Bronchial epithelial cell (primary cell): Measurements from ENCODE around the gene EIF2B2. TPM values are rescaled to one million over a fixed set of nuclear protein-coding genes. Genes with fewer than 3 reads are reported as not detected.

ENCODE experiments used
- DNase-seq: peaks from one replicate; pipeline ENCODE4 v3.0.0-alpha.2; 2010; ENCODE audit warnings: low read depth
- FAIRE-seq: peaks from 2 replicates; lab custom pipeline; 2011; peaks lifted over from hg19 to GRCh38; lab: Jason Lieb, UNC
- H3K27me3 ChIP-seq: 2 replicates; pipeline ENCODE4 v1.5.1; 2011; ENCODE audit warnings: low read length; ENCODE audit not compliant: control insufficient read depth, insufficient read depth
- H3K36me3 ChIP-seq: 2 replicates; pipeline ENCODE4 v1.5.1; 2011; ENCODE audit warnings: low read length; ENCODE audit not compliant: control insufficient read depth, insufficient read depth
- H3K4me3 ChIP-seq: 2 replicates; pipeline ENCODE4 v1.5.1; 2011; ENCODE audit warnings: mild to moderate bottlenecking, low read depth, low read length, control low read depth
- total RNA-seq: library from RNA; depleted of rRNA; stranded (reverse); fragments of >200 nt; gene quantifications from 2 replicates; pipeline ENCODE4 v1.2.1, GENCODE V29; 2014
- TF ChIP-seq, protein P1 (sequence below): IDR thresholded peaks from 2 replicates; pipeline ENCODE4 v1.5.1; 2011; ENCODE audit warnings: mild to moderate bottlenecking, moderate library complexity, low read length, control low read depth, inconsistent platforms; ENCODE audit not compliant: insufficient read depth, severe bottlenecking

EIF2B2 gene
- total RNA-seq, 1 donor from 2014 or later, result 60.6 TPM

- peaks cover 10% of the 10 kb centered on the region for H3K36me3 ChIP-seq
These were observed 14.1 kb downstream of the EIF2B2 start for GRCh38 chr14:75016815-75017214.

DNA sequence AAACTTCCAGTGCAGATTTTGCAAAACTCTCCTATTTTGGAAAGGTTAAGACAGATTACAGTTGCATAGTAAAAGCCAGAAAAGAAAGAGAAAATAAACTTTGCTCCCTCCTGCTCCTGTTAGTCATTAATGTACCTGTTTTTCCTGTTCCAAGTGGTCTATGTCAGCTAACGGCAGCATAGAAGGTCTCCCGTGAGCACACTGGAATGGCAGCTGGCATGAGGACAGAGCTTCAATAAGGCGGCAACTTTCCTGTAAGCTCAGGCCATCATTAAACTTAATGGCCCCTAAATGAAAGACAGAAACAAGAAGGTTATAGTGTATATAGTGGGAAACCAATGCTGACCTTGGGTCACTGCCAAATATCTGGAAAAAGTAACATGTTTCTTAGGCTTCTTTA lies 16.0 kb downstream of the EIF2B2 start:
- Histone ChIP-seq H3K4me3 (no peak overlapping the region), H3K27me3 (no peaks in the 10 kb centered on the region), H3K36me3 (peaks cover 13% of the 10 kb centered on the region)
- DNase-seq (peak; percentile 55), FAIRE-seq (no peak)
- TF ChIP-seq, protein P1, sequence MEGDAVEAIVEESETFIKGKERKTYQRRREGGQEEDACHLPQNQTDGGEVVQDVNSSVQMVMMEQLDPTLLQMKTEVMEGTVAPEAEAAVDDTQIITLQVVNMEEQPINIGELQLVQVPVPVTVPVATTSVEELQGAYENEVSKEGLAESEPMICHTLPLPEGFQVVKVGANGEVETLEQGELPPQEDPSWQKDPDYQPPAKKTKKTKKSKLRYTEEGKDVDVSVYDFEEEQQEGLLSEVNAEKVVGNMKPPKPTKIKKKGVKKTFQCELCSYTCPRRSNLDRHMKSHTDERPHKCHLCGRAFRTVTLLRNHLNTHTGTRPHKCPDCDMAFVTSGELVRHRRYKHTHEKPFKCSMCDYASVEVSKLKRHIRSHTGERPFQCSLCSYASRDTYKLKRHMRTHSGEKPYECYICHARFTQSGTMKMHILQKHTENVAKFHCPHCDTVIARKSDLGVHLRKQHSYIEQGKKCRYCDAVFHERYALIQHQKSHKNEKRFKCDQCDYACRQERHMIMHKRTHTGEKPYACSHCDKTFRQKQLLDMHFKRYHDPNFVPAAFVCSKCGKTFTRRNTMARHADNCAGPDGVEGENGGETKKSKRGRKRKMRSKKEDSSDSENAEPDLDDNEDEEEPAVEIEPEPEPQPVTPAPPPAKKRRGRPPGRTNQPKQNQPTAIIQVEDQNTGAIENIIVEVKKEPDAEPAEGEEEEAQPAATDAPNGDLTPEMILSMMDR, result no peak

More at GRCh38 chr14:75016815-75017214, 14.1 kb downstream of the EIF2B2 start:
- Histone ChIP-seq H3K27me3 (no peaks in the 10 kb centered on the region), H3K4me3 (no peak overlapping the region)
- TF ChIP-seq, protein P1, result no peak
- DNase-seq (no peak), FAIRE-seq (peak; percentile 43)

DNA sequence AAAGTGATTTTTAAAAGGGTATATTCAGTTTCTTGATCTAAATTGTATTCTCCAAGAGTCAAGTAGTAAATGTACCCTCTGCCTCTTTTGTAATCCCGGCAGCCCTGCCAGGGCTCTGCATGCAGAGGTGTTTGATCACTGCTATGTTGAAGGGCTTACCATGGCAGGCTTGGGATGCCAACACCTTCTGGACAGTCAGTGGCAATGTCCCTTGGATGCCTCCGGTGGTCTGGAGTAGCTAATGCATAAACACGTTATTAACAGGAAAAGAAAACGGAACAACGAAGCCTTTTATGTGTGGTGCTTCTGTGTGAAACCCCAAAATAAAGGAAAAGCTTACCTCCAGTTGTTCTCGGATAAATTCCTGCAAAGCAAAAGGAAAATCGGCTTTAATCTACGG lies 19.9 kb downstream of the EIF2B2 start:
- DNase-seq, result no peak
- TF ChIP-seq, protein P1, result peak; percentile 24
- Histone ChIP-seq H3K27me3 (no peaks in the 10 kb centered on the region), H3K36me3 (peaks cover 8% of the 10 kb centered on the region), H3K4me3 (no peak overlapping the region)
- FAIRE-seq, result no peak

DNA sequence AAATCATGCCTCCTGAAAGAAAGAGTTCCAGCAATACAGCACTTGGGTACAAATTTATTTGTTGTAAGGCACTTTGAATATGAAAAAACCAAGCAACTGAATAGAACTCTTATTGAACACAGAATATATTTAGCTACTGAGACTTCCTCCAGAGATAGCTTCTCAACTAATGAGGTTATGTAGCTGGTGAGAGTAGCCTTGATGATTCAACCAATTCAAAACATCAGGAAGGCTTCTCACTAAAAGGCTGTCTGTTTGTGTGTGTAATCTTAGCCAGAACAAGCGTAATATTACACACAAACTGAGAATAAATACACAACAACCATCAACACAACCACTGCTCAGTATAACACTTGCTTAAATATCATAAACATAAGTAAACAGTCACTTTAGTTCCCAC lies 20.4 kb downstream of the EIF2B2 start:
- DNase-seq (no peak), FAIRE-seq (no peak)
- Histone ChIP-seq H3K27me3 (no peaks in the 10 kb centered on the region), H3K36me3 (peaks cover 7% of the 10 kb centered on the region), H3K4me3 (no peak overlapping the region)
- TF ChIP-seq, protein P1, result no peak

DNA sequence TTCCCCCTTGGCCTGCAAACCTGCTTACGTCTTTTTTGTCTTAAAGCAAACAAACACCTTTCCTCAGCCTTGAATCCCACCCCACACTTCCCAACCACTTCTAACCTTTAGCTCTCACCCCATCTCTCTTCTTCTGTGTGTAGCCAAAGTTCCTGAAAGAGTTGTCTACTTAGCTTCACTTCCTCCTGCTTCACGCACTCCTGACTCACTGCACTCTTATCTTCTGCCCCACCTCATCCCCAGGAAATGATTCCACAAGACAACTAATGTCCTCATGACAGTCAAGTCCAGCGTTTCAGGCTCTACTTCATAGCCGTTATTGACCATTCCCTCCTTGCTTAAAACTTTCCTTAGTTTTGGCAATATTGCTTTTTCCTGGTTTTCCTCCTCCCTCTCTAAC lies 22.4 kb downstream of the EIF2B2 start:
- FAIRE-seq, result no peak
- H3K27me3 ChIP-seq, result no peaks in the 10 kb centered on the region
- H3K4me3 ChIP-seq, result no peak overlapping the region
- TF ChIP-seq, protein P1, result no peak
- peaks cover 4% of the 10 kb centered on the region for H3K36me3 ChIP-seq
- DNase-seq, result peak; percentile 71

GRCh38 chr14:75025876-75026275 lies 23.2 kb downstream of the EIF2B2 start:
- H3K4me3 ChIP-seq, result no peak overlapping the region
- peaks cover 3% of the 10 kb centered on the region for H3K36me3 ChIP-seq
- no peak for DNase-seq
- TF ChIP-seq, protein P1, result no peak
- H3K27me3 ChIP-seq, result no peaks in the 10 kb centered on the region
- FAIRE-seq, result no peak
